Endothelial cell of hepatic sinusoid (primary cell): Measurements from ENCODE around the gene PLEKHG1.

Experiments used
- in situ Hi-C: cut with HindIII; loops from 2 replicates; pipeline ENCODE4 v1.10.0; 2017; ENCODE audit warnings: low sequenced_read_pairs

PLEKHG1 gene

GRCh38 chr6:150636808-150637207 is 37.1 kb downstream of the PLEKHG1 start:
- in situ Hi-C loops: no loop called here

DNA sequence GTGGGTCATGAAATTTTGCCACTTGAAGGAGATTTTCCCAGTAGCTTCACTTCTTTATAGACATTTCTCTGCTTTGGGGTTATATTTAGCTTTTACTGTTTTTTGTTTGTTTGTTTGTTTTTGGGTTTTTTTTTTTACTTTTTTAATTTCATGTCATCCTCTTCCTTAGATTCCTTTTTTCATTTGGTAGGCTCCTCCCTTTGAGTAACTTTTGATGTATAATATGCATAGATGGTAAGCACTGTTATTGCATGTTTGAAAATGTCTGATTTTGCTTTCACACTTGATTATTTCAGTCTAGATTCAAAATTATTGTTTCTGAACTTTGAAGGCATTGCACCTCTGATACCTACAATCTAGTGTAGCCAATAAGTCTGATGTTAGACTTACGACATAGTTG is 37.6 kb downstream of the PLEKHG1 start:
- in situ Hi-C loops: no loop called here

DNA sequence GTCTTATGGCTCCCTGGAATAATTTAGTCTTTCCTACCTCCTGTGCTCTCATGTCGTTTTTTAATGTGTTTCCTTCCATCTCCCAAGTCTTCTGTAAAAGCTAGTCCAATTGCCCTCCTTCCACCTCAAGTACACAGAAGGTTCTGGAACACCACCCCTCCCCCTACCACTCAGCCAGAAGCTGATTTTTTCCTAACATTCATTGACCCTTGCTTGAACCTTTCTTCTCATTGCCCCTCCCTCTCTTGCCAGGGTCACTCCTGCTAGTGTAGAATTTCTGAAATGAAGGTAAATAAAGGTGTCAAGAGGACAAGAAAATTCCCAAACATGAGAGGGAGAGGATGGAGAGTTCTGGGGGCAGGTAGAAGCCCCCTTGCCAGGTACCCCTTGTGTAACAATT is 38.6 kb downstream of the PLEKHG1 start:
- in situ Hi-C loops: no loop called here

GRCh38 chr6:150638765-150639164 is 39.1 kb downstream of the PLEKHG1 start:
- in situ Hi-C loops: no loop called here

GRCh38 chr6:150639823-150640331 is 40.2 kb downstream of the PLEKHG1 start:
- in situ Hi-C loops: no loop called here

- in situ Hi-C loops: no loop called here
These were observed 41.0 kb downstream of the PLEKHG1 start for GRCh38 chr6:150640556-150641209.

DNA sequence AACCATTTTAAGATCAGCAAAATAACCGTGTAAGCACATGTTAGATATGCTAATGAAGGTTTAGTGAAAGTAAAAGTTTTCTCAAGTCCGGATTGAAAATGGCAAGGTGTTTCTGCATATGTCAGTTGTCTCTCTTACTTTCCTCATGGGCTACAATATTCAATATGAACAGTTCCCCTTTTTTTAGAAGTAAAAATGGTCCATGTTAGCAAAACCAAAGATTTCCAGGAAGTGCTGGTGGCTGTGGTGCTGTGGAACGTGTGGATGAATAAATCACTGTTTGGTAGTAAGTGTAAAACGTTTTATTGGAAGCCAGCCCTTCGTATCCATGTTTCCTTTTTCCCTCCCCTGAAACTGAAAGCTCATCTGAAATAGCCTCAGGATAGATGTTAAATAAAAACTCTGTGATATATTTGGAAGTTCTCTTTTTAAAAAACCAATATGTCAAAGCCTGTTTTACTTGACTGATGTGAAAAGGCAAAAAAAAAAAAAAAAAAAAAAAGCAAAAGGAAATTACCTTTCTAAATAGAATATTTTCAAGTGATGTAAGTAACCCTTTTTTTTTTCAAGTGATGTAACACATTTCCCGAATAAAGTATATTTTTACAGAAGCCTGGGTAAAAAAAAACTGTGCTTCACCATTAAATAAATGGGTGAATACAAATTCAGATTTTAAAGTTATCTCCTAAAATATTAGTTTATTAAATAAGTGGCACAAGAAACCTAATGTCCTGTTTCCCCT is 41.9 kb downstream of the PLEKHG1 start:
- in situ Hi-C loops: no loop called here

GRCh38 chr6:150646228-150646627 is 46.5 kb downstream of the PLEKHG1 start:
- in situ Hi-C loops: no loop called here

- in situ Hi-C loops: no loop called here
These were observed 47.4 kb downstream of the PLEKHG1 start for GRCh38 chr6:150647051-150647450.
